Ishikawa (cell line): Measurements from ENCODE around the gene ARHGAP8.
A peak's percentile ranks its signal among the peaks of the same experiment; 100 is the strongest.

Experiments used
- CEBPB ChIP-seq: IDR thresholded peaks from 2 replicates; pipeline ENCODE4 v1.6.1; 2012
- CREB1 ChIP-seq: IDR thresholded peaks from 2 replicates; pipeline ENCODE4 v1.6.1; 2012; ENCODE audit warnings: low read depth
- EGR1 ChIP-seq: IDR thresholded peaks from 2 replicates; pipeline ENCODE4 v1.6.1; 2012
- EP300 ChIP-seq: IDR thresholded peaks from 2 replicates; pipeline ENCODE4 v1.6.1; 2012; ENCODE audit warnings: borderline replicate concordance
- FOXM1 ChIP-seq: IDR thresholded peaks from 2 replicates; pipeline ENCODE4 v1.6.1; 2012; ENCODE audit warnings: low read depth, borderline replicate concordance
- NFIC ChIP-seq: IDR thresholded peaks from 2 replicates; pipeline ENCODE4 v1.6.1; 2012
- RAD21 ChIP-seq: IDR thresholded peaks from 2 replicates; pipeline ENCODE4 v1.6.1; 2012; ENCODE audit warnings: low read depth
- TAF1 ChIP-seq: IDR thresholded peaks from 2 replicates; pipeline ENCODE4 v1.6.1; 2012; ENCODE audit warnings: low read depth, mild to moderate bottlenecking
- TCF12 ChIP-seq: IDR thresholded peaks from 2 replicates; pipeline ENCODE4 v1.6.1; 2012; ENCODE audit warnings: low read depth
- TEAD4 ChIP-seq: IDR thresholded peaks from 2 replicates; pipeline ENCODE4 v1.6.1; 2012
- YY1 ChIP-seq: IDR thresholded peaks from 2 replicates; pipeline ENCODE4 v1.6.1; 2012; ENCODE audit warnings: low read depth
- ZBTB7A ChIP-seq: IDR thresholded peaks from 2 replicates; pipeline ENCODE4 v1.6.1; 2012; ENCODE audit warnings: low read depth
- TF ChIP-seq, protein P1 (sequence below): IDR thresholded peaks from 2 replicates; pipeline ENCODE4 v1.6.1; 2012
- TF ChIP-seq, protein P2 (sequence below): IDR thresholded peaks from 2 replicates; pipeline ENCODE4 v1.6.1; 2012; ENCODE audit warnings: low read depth, mild to moderate bottlenecking
- TF ChIP-seq, protein P3 (sequence below): IDR thresholded peaks from 2 replicates; pipeline ENCODE4 v1.6.1; 2012

ARHGAP8 gene

DNA sequence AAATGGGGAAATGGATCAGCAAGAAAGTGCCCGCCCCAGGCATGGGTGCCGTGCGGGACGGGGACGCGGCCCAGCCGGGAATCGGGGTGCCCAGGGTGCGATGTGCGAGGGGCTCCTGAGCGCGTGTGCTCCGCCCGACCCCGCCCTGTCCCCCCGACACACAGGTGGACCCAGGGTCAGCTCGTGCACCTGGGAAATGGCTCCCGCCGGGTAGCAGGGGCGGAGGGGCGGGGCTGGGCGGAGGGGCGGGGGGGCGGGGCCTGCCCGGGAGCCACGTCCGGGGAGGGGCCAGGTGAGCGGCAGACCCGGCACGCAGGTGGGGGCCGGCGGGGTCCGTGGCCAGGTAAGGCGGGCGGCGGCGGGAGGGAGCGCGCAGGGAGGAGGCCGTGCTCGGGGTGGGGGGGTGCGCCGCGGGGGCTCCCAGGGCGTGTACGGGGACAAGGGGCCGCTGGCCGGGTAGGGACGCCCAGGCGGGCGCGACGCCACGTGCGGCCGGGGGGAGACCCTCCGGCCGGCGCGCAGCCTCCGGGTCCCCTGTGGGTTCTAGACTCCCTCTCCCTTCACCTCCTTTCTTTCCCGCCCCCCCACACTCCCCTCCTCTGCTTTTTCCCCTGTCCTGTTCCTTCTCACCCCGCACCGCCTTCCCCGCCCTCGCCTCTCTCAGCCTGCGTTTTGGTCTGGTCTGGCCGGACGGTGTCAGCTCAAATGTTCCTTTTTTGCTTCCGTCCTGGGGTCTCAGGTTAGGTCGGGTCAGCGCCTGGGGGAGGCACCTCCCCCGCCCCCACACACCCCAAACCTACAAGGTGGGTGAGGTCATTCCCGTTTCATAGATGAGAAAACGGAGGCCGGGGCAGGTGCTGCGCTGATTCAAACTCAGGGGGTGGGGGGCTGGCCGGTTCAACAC is at the start of gene ARHGAP8:
Gene ARHGAP8 (plus strand): TSS at position 291 of the 904 bp plus-strand sequence. CDS start 33,953 bp downstream, outside the sequence.
- TF ChIP-seq, protein P1, sequence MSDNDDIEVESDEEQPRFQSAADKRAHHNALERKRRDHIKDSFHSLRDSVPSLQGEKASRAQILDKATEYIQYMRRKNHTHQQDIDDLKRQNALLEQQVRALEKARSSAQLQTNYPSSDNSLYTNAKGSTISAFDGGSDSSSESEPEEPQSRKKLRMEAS, result no peak
- TF ChIP-seq ZBTB7A, result peak; percentile 13; the same call in 1 of the 2 replicates
- TF ChIP-seq NFIC, result no peak
- no peak for TF ChIP-seq FOXM1
- TF ChIP-seq, protein P2, sequence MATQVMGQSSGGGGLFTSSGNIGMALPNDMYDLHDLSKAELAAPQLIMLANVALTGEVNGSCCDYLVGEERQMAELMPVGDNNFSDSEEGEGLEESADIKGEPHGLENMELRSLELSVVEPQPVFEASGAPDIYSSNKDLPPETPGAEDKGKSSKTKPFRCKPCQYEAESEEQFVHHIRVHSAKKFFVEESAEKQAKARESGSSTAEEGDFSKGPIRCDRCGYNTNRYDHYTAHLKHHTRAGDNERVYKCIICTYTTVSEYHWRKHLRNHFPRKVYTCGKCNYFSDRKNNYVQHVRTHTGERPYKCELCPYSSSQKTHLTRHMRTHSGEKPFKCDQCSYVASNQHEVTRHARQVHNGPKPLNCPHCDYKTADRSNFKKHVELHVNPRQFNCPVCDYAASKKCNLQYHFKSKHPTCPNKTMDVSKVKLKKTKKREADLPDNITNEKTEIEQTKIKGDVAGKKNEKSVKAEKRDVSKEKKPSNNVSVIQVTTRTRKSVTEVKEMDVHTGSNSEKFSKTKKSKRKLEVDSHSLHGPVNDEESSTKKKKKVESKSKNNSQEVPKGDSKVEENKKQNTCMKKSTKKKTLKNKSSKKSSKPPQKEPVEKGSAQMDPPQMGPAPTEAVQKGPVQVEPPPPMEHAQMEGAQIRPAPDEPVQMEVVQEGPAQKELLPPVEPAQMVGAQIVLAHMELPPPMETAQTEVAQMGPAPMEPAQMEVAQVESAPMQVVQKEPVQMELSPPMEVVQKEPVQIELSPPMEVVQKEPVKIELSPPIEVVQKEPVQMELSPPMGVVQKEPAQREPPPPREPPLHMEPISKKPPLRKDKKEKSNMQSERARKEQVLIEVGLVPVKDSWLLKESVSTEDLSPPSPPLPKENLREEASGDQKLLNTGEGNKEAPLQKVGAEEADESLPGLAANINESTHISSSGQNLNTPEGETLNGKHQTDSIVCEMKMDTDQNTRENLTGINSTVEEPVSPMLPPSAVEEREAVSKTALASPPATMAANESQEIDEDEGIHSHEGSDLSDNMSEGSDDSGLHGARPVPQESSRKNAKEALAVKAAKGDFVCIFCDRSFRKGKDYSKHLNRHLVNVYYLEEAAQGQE, result no peak
- no peak for TF ChIP-seq TEAD4
- no peak for TF ChIP-seq RAD21
- no peak for TF ChIP-seq CREB1
- TF ChIP-seq, protein P3, sequence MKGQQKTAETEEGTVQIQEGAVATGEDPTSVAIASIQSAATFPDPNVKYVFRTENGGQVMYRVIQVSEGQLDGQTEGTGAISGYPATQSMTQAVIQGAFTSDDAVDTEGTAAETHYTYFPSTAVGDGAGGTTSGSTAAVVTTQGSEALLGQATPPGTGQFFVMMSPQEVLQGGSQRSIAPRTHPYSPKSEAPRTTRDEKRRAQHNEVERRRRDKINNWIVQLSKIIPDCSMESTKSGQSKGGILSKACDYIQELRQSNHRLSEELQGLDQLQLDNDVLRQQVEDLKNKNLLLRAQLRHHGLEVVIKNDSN, result no peak
- no peak for TF ChIP-seq TCF12
- TF ChIP-seq TAF1, result no peak
- peak; percentile 59; the same call in 1 of the 2 replicates for TF ChIP-seq YY1
- TF ChIP-seq CEBPB, result no peak
- TF ChIP-seq EP300, result no peak
- TF ChIP-seq EGR1, result 0 out of 2 replicates have a peak, but pooled peaks have one; percentile 18

DNA sequence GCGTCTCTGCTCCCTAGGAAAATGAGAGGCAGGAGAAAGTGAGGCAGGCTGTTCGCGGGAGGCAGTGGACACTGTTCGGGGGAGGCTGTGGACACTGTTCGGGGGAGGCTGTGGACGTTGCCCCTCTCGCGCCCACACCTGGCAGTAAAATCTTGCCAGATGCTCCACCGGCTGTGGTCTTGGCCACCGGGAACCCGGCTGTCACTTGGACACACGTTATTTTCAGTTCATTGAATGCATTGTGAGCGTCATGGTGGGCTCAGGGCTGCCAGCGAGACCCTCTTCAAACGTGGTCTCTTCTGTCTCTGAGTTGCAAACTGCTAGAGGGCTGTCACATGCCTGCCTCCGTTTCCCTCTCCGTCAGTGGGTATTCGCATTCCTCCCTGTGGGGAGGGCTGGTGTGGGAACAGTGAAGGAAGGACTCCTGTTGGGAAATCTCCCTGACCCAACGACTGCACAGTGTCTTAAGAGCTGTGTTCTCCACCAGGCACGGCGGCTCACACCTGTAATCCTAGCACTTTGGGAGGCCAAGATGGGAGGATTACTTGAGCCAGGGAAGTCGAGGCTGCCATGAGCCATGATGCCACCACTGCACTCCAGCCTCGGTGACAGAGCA is 49.0 kb upstream of the ARHGAP8 start:
- no peak for TF ChIP-seq TCF12
- no peak for TF ChIP-seq ZBTB7A

DNA sequence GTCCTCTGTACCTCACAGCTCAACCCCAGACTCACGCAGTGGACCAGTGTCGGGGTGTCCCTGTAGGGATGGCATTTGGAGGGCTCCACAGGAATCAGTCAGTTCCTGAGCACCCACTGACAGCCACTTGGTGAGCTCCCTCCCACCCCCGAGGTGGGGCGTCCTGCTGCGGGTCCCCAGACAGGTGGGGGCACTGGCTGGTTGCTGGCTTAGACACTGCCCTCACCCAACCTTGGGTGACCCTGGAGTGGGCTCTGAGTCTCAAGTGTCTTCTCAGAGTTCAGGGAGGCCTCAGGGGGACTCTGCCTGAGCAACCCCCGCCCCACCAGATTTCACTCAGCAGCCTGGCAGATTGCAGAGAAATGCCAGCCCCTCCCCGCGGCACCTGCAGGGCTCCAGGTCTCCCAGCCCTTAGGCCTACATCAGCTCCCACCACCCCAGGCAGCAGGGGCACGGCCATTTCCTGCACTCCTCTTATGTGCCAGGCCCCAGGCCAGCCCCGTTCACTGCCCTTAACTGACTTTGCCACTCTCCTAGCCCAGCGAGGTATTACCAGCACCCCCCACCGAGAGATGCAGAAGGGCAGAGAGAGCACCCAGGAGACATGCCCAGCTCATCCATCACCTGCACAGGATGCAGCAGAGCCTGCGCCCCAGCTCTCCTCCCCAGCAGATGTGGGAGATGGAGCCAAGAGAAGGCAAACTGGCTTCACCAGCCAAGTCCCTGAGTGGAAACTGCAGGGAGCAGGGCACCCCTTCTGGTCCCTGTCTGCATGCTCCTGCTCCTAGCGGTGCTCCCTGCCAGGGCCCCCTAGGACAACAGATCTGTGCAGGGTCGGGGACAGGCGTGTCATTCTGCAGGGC is 48.0 kb upstream of the ARHGAP8 start:
- TF ChIP-seq CEBPB, result no peak
- no peak for TF ChIP-seq TEAD4
- no peak for TF ChIP-seq NFIC
- TF ChIP-seq, protein P2, result no peak
- TF ChIP-seq, protein P1, result no peak
- no peak for TF ChIP-seq ZBTB7A
- TF ChIP-seq CREB1, result no peak
- no peak for TF ChIP-seq EP300
- TF ChIP-seq FOXM1, result no peak

DNA sequence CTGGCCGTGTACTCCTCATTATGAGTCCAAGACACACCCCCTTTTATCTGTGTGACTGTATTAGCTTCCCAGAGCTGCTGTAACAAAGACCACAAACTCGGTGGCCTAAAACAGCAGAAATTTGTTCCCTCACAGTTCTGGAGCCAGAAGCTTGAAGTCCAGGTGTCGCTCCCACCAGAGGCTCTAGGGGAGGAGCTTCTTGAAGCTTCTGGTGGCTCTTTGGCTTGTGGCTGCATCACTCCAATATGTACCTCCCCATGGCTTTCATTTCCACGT is 47.4 kb upstream of the ARHGAP8 start:
- no peak for TF ChIP-seq TCF12
- TF ChIP-seq, protein P1, result no peak
- no peak for TF ChIP-seq TAF1
- TF ChIP-seq ZBTB7A, result no peak
- no peak for TF ChIP-seq FOXM1
- no peak for TF ChIP-seq YY1
- TF ChIP-seq NFIC, result no peak
- no peak for TF ChIP-seq EGR1
- no peak for TF ChIP-seq EP300
- TF ChIP-seq, protein P2, result no peak
- no peak for TF ChIP-seq TEAD4
